ENCODE results near the gene DDX23. TPM values are rescaled to one million over a fixed set of nuclear protein-coding genes. Genes with fewer than 3 reads are reported as not detected.

The DDX23 gene
- polyA plus RNA-seq, 1 of the 3 experiments (the other 2 are of a cell fraction), result 50.4 TPM

DNA sequence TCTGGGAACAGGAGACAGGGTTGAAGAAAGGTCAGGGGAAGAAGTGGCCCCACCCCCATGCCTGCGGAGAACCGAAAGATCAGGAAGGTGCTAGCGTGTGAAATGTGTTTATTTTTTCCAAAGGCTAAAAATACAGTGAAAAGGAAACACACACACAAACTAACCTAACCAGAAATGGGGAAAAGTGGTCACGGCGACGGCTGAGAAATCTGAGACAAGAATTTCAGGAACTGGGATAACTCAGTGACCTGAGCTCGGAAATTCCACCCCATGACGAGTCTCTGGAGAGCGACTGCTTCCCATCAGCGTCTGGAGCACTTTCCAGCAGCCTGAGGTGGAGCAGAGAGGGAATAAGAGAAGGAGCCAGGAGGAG lies 30.3 kb upstream of the DDX23 start (continued):
- TF ChIP-seq, protein P1, sequence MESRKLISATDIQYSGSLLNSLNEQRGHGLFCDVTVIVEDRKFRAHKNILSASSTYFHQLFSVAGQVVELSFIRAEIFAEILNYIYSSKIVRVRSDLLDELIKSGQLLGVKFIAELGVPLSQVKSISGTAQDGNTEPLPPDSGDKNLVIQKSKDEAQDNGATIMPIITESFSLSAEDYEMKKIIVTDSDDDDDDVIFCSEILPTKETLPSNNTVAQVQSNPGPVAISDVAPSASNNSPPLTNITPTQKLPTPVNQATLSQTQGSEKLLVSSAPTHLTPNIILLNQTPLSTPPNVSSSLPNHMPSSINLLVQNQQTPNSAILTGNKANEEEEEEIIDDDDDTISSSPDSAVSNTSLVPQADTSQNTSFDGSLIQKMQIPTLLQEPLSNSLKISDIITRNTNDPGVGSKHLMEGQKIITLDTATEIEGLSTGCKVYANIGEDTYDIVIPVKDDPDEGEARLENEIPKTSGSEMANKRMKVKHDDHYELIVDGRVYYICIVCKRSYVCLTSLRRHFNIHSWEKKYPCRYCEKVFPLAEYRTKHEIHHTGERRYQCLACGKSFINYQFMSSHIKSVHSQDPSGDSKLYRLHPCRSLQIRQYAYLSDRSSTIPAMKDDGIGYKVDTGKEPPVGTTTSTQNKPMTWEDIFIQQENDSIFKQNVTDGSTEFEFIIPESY (IDR thresholded peaks at IDR 0.05; ENCODE audit: borderline replicate concordance, low read depth), result no peak
- no peak for TF ChIP-seq SIN3A (IDR thresholded peaks at IDR 0.05; ENCODE audit: borderline replicate concordance, low read depth, low read length)
- no peak for TF ChIP-seq YY1 (IDR thresholded peaks at IDR 0.05; ENCODE audit: low read depth)
- no peak for TF ChIP-seq MEF2A (IDR thresholded peaks at IDR 0.05; ENCODE audit: borderline replicate concordance, low read depth)
- no peak for TF ChIP-seq NFIC (IDR thresholded peaks at IDR 0.05; ENCODE audit: borderline replicate concordance)
- no peak for TF ChIP-seq GATA2 (CRISPR knock-in tag; IDR thresholded peaks at IDR 0.05)

DNA sequence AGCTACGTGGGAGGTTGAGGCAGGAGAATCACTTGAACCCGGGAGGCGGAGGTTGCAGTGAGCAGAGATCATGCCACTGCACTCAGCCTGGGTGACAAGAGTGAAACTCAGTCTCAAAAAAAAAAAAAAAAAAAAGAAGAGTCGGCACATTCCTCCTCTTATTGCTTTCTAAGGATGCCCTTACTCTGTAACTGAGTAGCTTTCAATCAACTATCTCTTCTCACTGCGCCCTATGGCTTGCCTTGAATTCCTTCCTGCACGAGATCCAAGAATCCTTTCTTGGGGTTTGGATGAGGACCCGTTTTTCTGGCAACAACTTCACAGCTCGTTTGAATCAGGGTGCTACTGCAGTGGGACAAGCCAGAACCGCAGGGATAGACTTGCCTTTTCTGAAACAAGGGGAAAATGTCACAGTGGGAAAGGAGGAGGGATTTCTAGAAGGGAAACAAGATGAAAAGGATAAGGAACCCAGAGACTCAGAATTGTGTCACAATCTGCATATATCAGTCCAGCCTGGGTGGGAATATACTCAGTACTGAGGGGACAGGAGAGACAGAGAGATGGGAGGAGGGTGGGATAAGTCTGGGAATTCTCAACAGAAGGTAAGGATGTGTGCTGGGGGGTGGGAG lies 29.8 kb upstream of the DDX23 start:
- no peaks in the 10 kb centered on the region for H4K20me1 ChIP-seq (ENCODE audit: insufficient read depth)
- H3K79me2 ChIP-seq (ENCODE audit: insufficient read depth), result no peaks in the 10 kb centered on the region
- no peaks in the 10 kb centered on the region for H3K36me3 ChIP-seq (replicated peaks in 1 of 2; ENCODE audit: control insufficient read depth in 1 of 2, insufficient read depth in 2 of 2, low read length in 1 of 2)
- no peak overlapping the region for H3K27ac ChIP-seq (ENCODE audit: low read depth in 2 of 2, low read length in 1 of 2)
- ChIA-PET POLR2A (interaction anchor here (0.7 to 1.4 kb wide), 3 partner anchors 16 to 65 kb away, joined by 3 to 5 read pairs (median 3); partner anchors contain the start of genes DDX23 and RND1), CTCF (interaction anchor here (15.3 to 34.8 kb wide), 2 partner anchors 4 to 15 kb away, joined by 667 read pairs; partner anchors contain the start of genes DDX23 and RND1)
- DNase-seq, result no peak
- H3F3A ChIP-seq (replicated peaks; ENCODE audit: insufficient read depth), result no peaks in the 10 kb centered on the region
- peaks cover 4% of the 10 kb centered on the region; the same call in 1 of the 2 replicates for H3K27me3 ChIP-seq (ENCODE audit: insufficient read depth)
- H2AFZ ChIP-seq (ENCODE audit: low read depth), result no peak overlapping the region; the same call in 1 of the 2 replicates
- no peak overlapping the region for H3K4me2 ChIP-seq
- WGBS (ENCODE audit: low lambda C conversion rate), result 70% methylated on average over 9 of the region's 9 CpGs
- TF ChIP-seq FOXM1 (IDR thresholded peaks at IDR 0.05; ENCODE audit: low read depth), result no peak
- no peak for TF ChIP-seq RXRA (IDR thresholded peaks at IDR 0.05; ENCODE audit: borderline replicate concordance, low read depth)
- TF ChIP-seq EP300 (IDR thresholded peaks at IDR 0.05; ENCODE audit: borderline replicate concordance in 1 of 2, low read depth in 1 of 2, low read length in 1 of 2), result no peak
- no peak for TF ChIP-seq USF1 (IDR thresholded peaks at IDR 0.05; ENCODE audit: borderline replicate concordance, low read depth)
- TF ChIP-seq POLR2AphosphoS5 (IDR thresholded peaks at IDR 0.05; ENCODE audit: low read depth, low read length), result no peak
- no peak for TF ChIP-seq FOSL2 (IDR thresholded peaks at IDR 0.05; ENCODE audit: borderline replicate concordance, low read depth)
- TF ChIP-seq, protein P2, sequence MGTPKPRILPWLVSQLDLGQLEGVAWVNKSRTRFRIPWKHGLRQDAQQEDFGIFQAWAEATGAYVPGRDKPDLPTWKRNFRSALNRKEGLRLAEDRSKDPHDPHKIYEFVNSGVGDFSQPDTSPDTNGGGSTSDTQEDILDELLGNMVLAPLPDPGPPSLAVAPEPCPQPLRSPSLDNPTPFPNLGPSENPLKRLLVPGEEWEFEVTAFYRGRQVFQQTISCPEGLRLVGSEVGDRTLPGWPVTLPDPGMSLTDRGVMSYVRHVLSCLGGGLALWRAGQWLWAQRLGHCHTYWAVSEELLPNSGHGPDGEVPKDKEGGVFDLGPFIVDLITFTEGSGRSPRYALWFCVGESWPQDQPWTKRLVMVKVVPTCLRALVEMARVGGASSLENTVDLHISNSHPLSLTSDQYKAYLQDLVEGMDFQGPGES (IDR thresholded peaks at IDR 0.05; ENCODE audit: low read depth, low read length), result no peak
- no peak for TF ChIP-seq ELF1 (IDR thresholded peaks at IDR 0.05)
- TF ChIP-seq NFIC (IDR thresholded peaks at IDR 0.05; ENCODE audit: borderline replicate concordance), result no peak
- TF ChIP-seq TCF12 (IDR thresholded peaks at IDR 0.05), result no peak
- no peak for TF ChIP-seq CTCF (IDR thresholded peaks at IDR 0.05)
- no peak for TF ChIP-seq GATA2 (CRISPR knock-in tag; IDR thresholded peaks at IDR 0.05)
- no peak for TF ChIP-seq GABPA (IDR thresholded peaks at IDR 0.05; ENCODE audit: low read depth)
- TF ChIP-seq CHD2 (IDR thresholded peaks at IDR 0.05; ENCODE audit: low read length, partially characterized antibody), result no peak
- peaks cover 5 to 12% of the 10 kb centered on the region in 2 experiments; a peak in 1 of 4 replicates for H3K4me1 ChIP-seq (ENCODE audit: control insufficient read depth in 1 of 2, insufficient read depth in 2 of 2, low read depth in 1 of 2, low read length in 1 of 2)
- no peaks in the 10 kb centered on the region for H3K9me2 ChIP-seq
- no peaks in the 10 kb centered on the region for H3K9me3 ChIP-seq
- H3K4me3 ChIP-seq (ENCODE audit: low read depth in 2 of 2, low read length in 1 of 2), result no peak overlapping the region
- no peak overlapping the region for H3K9ac ChIP-seq

Measured in SK-N-SH (cell line).